Measurements from ENCODE around the gene SEC11C.
"Not testable (repeated sequence)": the region's sequence is repeated elsewhere in the genome, so short reads cannot be mapped to it uniquely, and the experiment has no call there.

The SEC11C gene

GRCh38 chr18:59142274-59142673 lies 2.6 kb downstream of the SEC11C start:
- H4K91ac ChIP-seq (ENCODE audit: low read length) = no peak overlapping the region

GRCh38 chr18:59142800-59143416 lies 3.2 kb downstream of the SEC11C start:
- H3K4me1 ChIP-seq (ENCODE audit: control insufficient read depth, insufficient read depth, low read depth, low read length); H4K8ac ChIP-seq (ENCODE audit: low read length); H2BK5ac ChIP-seq (ENCODE audit: low read depth, low read length, poor library complexity, severe bottlenecking); H3K27ac ChIP-seq (ENCODE audit: low read length, poor library complexity, severe bottlenecking); H3K27me3 ChIP-seq (ENCODE audit: control insufficient read depth in 1 of 2, insufficient read depth in 1 of 2, low read length in 2 of 2); H3K18ac ChIP-seq (ENCODE audit: low read depth in 1 of 2, low read length in 2 of 2); H2AFZ ChIP-seq (ENCODE audit: low read depth, low read length); H3K36me3 ChIP-seq (ENCODE audit: control insufficient read depth in 1 of 2, insufficient read depth in 2 of 2, low read depth in 1 of 2, low read length in 2 of 2); H2BK120ac ChIP-seq (ENCODE audit: low read depth, low read length); H3K23ac ChIP-seq (ENCODE audit: low read length in 2 of 2); H3K4ac ChIP-seq (ENCODE audit: low read depth in 1 of 2, low read length in 2 of 2); H3K4me3 ChIP-seq (ENCODE audit: insufficient read depth in 1 of 2, low read depth in 1 of 2, low read length in 2 of 2); H3K9me3 ChIP-seq (ENCODE audit: control insufficient read depth, low read length); H3K9ac ChIP-seq (ENCODE audit: low read length); H2BK15ac ChIP-seq (ENCODE audit: low read depth, poor library complexity, severe bottlenecking); H3K14ac ChIP-seq (ENCODE audit: low read length in 2 of 2); H2AK5ac ChIP-seq (ENCODE audit: low read length, severe bottlenecking); H4K91ac ChIP-seq (ENCODE audit: low read length); H2BK12ac ChIP-seq (ENCODE audit: low read length in 2 of 2); H3K4me2 ChIP-seq (ENCODE audit: low read length, poor library complexity, severe bottlenecking); DNase-seq: not testable (repeated sequence)
- over 99% methylated on average over 9 of the region's 11 CpGs for WGBS
- H3K79me1 ChIP-seq (replicated peaks; ENCODE audit: low read length, poor library complexity, severe bottlenecking) = peaks cover 32% of the 10 kb centered on the region

More at GRCh38 chr18:59142274-59142673, 2.6 kb downstream of the SEC11C start:
- Histone ChIP-seq H2AFZ (ENCODE audit: low read depth, low read length) (no peak overlapping the region), H2BK120ac (ENCODE audit: low read depth, low read length) (no peak overlapping the region), H4K8ac (ENCODE audit: low read length) (no peak overlapping the region), H3K23ac (ENCODE audit: low read length in 2 of 2) (no peak overlapping the region), H3K4me1 (ENCODE audit: control insufficient read depth, insufficient read depth, low read depth, low read length) (peaks cover 6% of the 10 kb centered on the region), H3K14ac (ENCODE audit: low read length in 2 of 2) (no peak overlapping the region), H3K4me2 (ENCODE audit: low read length, poor library complexity, severe bottlenecking) (no peak overlapping the region), H3K27ac (ENCODE audit: low read length, poor library complexity, severe bottlenecking) (no peak overlapping the region), H3K4me3 (ENCODE audit: insufficient read depth in 1 of 2, low read depth in 1 of 2, low read length in 2 of 2) (no peak overlapping the region), H2BK12ac (ENCODE audit: low read length in 2 of 2) (no peak overlapping the region), H3K27me3 (ENCODE audit: control insufficient read depth in 1 of 2, insufficient read depth in 1 of 2, low read length in 2 of 2) (peaks cover 3 to 6% of the 10 kb centered on the region in 2 experiments), H3K9ac (ENCODE audit: low read length) (no peak overlapping the region), H2BK15ac (ENCODE audit: low read depth, poor library complexity, severe bottlenecking) (no peak overlapping the region), H3K9me3 (ENCODE audit: control insufficient read depth, low read length) (no peaks in the 10 kb centered on the region), H3K4ac (ENCODE audit: low read depth in 1 of 2, low read length in 2 of 2) (no peak overlapping the region), H3K79me1 (replicated peaks; ENCODE audit: low read length, poor library complexity, severe bottlenecking) (peaks cover 30% of the 10 kb centered on the region), H2AK5ac (ENCODE audit: low read length, severe bottlenecking) (no peak overlapping the region), H3K18ac (ENCODE audit: low read depth in 1 of 2, low read length in 2 of 2) (no peak overlapping the region), H3K36me3 (ENCODE audit: control insufficient read depth in 1 of 2, insufficient read depth in 2 of 2, low read depth in 1 of 2, low read length in 2 of 2) (no peaks in the 10 kb centered on the region), H2BK5ac (ENCODE audit: low read depth, low read length, poor library complexity, severe bottlenecking) (no peak overlapping the region)
- WGBS = 89% methylated on average over 6 of the region's 6 CpGs
- no peak for DNase-seq

- H3K79me1 ChIP-seq (replicated peaks; ENCODE audit: low read length, poor library complexity, severe bottlenecking) = peaks cover 37% of the 10 kb centered on the region
- no peaks in the 10 kb centered on the region for H3K27me3 ChIP-seq (ENCODE audit: control insufficient read depth in 1 of 2, insufficient read depth in 1 of 2, low read length in 2 of 2)
- H3K4ac ChIP-seq (ENCODE audit: low read depth in 1 of 2, low read length in 2 of 2) = no peak overlapping the region
- peaks cover 0 to 4% of the 10 kb centered on the region in 2 experiments for H3K36me3 ChIP-seq (ENCODE audit: control insufficient read depth in 1 of 2, insufficient read depth in 2 of 2, low read depth in 1 of 2, low read length in 2 of 2)
- no peak overlapping the region for H3K27ac ChIP-seq (ENCODE audit: low read length, poor library complexity, severe bottlenecking)
- H3K18ac ChIP-seq (ENCODE audit: low read depth in 1 of 2, low read length in 2 of 2) = no peak overlapping the region
- H3K9me3 ChIP-seq (ENCODE audit: control insufficient read depth, low read length) = no peaks in the 10 kb centered on the region
- no peak overlapping the region for H2BK15ac ChIP-seq (ENCODE audit: low read depth, poor library complexity, severe bottlenecking)
- no peak overlapping the region for H2BK5ac ChIP-seq (ENCODE audit: low read depth, low read length, poor library complexity, severe bottlenecking)
- peak; percentile 26 for DNase-seq
- H3K23ac ChIP-seq (ENCODE audit: low read length in 2 of 2) = no peak overlapping the region
- H3K4me3 ChIP-seq (ENCODE audit: insufficient read depth in 1 of 2, low read depth in 1 of 2, low read length in 2 of 2) = no peak overlapping the region
- H3K4me1 ChIP-seq (ENCODE audit: control insufficient read depth, insufficient read depth, low read depth, low read length) = peaks cover 6% of the 10 kb centered on the region
- no peak overlapping the region for H4K91ac ChIP-seq (ENCODE audit: low read length)
- H3K9ac ChIP-seq (ENCODE audit: low read length) = no peak overlapping the region
- no peak overlapping the region for H2AK5ac ChIP-seq (ENCODE audit: low read length, severe bottlenecking)
- no peak overlapping the region for H4K8ac ChIP-seq (ENCODE audit: low read length)
- no peak overlapping the region for H3K4me2 ChIP-seq (ENCODE audit: low read length, poor library complexity, severe bottlenecking)
- no peak overlapping the region for H2BK12ac ChIP-seq (ENCODE audit: low read length in 2 of 2)
- no peak overlapping the region for H2AFZ ChIP-seq (ENCODE audit: low read depth, low read length)
- no CpG with 5 or more reads among the region's 3 CpGs for WGBS
- no peak overlapping the region for H2BK120ac ChIP-seq (ENCODE audit: low read depth, low read length)
- no peak overlapping the region for H3K14ac ChIP-seq (ENCODE audit: low read length in 2 of 2)
These were observed 3.8 kb downstream of the SEC11C start for GRCh38 chr18:59143441-59143840.

GRCh38 chr18:59144483-59144882 lies 4.8 kb downstream of the SEC11C start:
- Histone ChIP-seq H2AK5ac (ENCODE audit: low read length, severe bottlenecking) (no peak overlapping the region), H2BK15ac (ENCODE audit: low read depth, poor library complexity, severe bottlenecking) (no peak overlapping the region), H3K36me3 (ENCODE audit: control insufficient read depth in 1 of 2, insufficient read depth in 2 of 2, low read depth in 1 of 2, low read length in 2 of 2) (peaks cover 0 to 4% of the 10 kb centered on the region in 2 experiments), H2BK5ac (ENCODE audit: low read depth, low read length, poor library complexity, severe bottlenecking) (no peak overlapping the region), H3K9ac (ENCODE audit: low read length) (no peak overlapping the region), H3K27me3 (ENCODE audit: control insufficient read depth in 1 of 2, insufficient read depth in 1 of 2, low read length in 2 of 2) (no peaks in the 10 kb centered on the region), H3K18ac (ENCODE audit: low read depth in 1 of 2, low read length in 2 of 2) (no peak overlapping the region), H3K23ac (ENCODE audit: low read length in 2 of 2) (no peak overlapping the region), H3K27ac (ENCODE audit: low read length, poor library complexity, severe bottlenecking) (no peak overlapping the region), H3K4me3 (ENCODE audit: insufficient read depth in 1 of 2, low read depth in 1 of 2, low read length in 2 of 2) (no peak overlapping the region), H2AFZ (ENCODE audit: low read depth, low read length) (no peak overlapping the region), H3K14ac (ENCODE audit: low read length in 2 of 2) (no peak overlapping the region), H2BK12ac (ENCODE audit: low read length in 2 of 2) (no peak overlapping the region), H4K8ac (ENCODE audit: low read length) (no peak overlapping the region), H3K4me2 (ENCODE audit: low read length, poor library complexity, severe bottlenecking) (no peak overlapping the region), H3K9me3 (ENCODE audit: control insufficient read depth, low read length) (no peaks in the 10 kb centered on the region), H3K4ac (ENCODE audit: low read depth in 1 of 2, low read length in 2 of 2) (no peak overlapping the region), H2BK120ac (ENCODE audit: low read depth, low read length) (no peak overlapping the region), H4K91ac (ENCODE audit: low read length) (no peak overlapping the region), H3K79me1 (replicated peaks; ENCODE audit: low read length, poor library complexity, severe bottlenecking) (peaks cover 39% of the 10 kb centered on the region), H3K4me1 (ENCODE audit: control insufficient read depth, insufficient read depth, low read depth, low read length) (peaks cover 6% of the 10 kb centered on the region)
- DNase-seq = no peak

All from mesenchymal stem cell (in vitro differentiated cells and primary cell).